ENCODE measurements around the gene ESYT2. TPM values are rescaled to one million over a fixed set of nuclear protein-coding genes. Genes with fewer than 3 reads are reported as not detected.

Gene ESYT2
- total and polyA plus RNA-seq, 9 of the 15 experiments (the other 6 are each of a cell fraction or from before 2014, with no cell fraction given), result 5.8 to 86.9 (median 64.7) TPM

DNA sequence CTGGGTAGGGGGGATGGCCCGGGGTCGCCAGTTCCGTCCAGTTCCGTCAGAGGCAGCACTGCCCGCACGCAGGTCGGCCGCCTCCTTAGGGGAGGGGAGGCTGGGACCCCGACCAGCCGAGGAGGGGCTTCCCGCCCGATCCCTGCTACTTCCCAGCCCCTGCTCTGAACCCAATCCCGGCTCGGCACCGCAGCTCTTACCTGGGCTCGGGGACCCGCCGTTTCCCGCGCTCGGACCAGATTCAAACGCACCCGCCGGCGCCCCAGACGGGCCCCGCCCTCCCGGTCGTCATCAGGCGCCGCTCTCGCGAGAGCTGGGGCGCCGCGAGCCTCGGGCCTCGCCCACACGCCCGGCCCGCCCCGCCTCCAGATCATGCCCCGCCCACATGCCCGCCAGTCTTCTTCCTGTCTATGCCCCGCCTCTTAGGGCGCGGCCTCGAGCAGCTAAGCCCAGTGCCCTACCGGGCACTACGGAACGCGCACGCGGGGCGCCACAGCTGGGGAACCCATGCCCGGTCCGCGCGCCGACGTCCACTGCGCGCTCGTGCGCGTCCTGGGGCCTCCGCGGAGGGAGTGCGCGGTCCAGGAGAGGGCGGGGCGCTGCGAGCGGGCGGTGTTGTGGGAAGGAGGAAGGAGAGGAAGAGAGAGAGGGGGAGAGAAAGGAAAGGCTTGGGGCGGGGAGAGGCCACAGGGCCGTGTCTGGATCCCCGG, 124.6 kb downstream of the ESYT2 start, which contains the start of gene NCAPG2 (continued):
- peak; percentile 89 for TF ChIP-seq U2AF1 (optimal IDR thresholded peaks at IDR 0.05; ENCODE audit: low read depth, low read length)
- TF ChIP-seq, protein P1, sequence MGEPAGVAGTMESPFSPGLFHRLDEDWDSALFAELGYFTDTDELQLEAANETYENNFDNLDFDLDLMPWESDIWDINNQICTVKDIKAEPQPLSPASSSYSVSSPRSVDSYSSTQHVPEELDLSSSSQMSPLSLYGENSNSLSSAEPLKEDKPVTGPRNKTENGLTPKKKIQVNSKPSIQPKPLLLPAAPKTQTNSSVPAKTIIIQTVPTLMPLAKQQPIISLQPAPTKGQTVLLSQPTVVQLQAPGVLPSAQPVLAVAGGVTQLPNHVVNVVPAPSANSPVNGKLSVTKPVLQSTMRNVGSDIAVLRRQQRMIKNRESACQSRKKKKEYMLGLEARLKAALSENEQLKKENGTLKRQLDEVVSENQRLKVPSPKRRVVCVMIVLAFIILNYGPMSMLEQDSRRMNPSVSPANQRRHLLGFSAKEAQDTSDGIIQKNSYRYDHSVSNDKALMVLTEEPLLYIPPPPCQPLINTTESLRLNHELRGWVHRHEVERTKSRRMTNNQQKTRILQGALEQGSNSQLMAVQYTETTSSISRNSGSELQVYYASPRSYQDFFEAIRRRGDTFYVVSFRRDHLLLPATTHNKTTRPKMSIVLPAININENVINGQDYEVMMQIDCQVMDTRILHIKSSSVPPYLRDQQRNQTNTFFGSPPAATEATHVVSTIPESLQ (CRISPR knock-in tag; IDR thresholded peaks at IDR 0.05), result peak; percentile 69; the same call in 1 of the 2 replicates
- TF ChIP-seq SAFB (IDR thresholded peaks at IDR 0.05; ENCODE audit: borderline replicate concordance, low read depth, low read length), result peak; percentile 91
- peak; percentile 97 for TF ChIP-seq MYBL2 (IDR thresholded peaks at IDR 0.05; ENCODE audit: low read depth)
- peak; percentile 56; the same call in 1 of the 2 replicates for TF ChIP-seq MYBL2 (CRISPR knock-in tag; IDR thresholded peaks at IDR 0.05; ENCODE audit: borderline replicate concordance)
- TF ChIP-seq ZNF707 (CRISPR knock-in tag; conservative IDR thresholded peaks at IDR 0.05), result no peak
- no peak for TF ChIP-seq SREBF1 (IDR thresholded peaks at IDR 0.05; ENCODE audit: borderline replicate concordance, low read depth, low read length)
- TF ChIP-seq, protein P2, sequence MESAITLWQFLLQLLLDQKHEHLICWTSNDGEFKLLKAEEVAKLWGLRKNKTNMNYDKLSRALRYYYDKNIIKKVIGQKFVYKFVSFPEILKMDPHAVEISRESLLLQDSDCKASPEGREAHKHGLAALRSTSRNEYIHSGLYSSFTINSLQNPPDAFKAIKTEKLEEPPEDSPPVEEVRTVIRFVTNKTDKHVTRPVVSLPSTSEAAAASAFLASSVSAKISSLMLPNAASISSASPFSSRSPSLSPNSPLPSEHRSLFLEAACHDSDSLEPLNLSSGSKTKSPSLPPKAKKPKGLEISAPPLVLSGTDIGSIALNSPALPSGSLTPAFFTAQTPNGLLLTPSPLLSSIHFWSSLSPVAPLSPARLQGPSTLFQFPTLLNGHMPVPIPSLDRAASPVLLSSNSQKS (CRISPR knock-in tag; IDR thresholded peaks at IDR 0.05), result no peak
- peak; percentile 90; the same call in 1 of the 2 replicates for TF ChIP-seq RBM34 (IDR thresholded peaks at IDR 0.05; ENCODE audit: borderline replicate concordance, insufficient read depth, low read length)
- TF ChIP-seq TAF7 (tag; IDR thresholded peaks at IDR 0.05), result 0 out of 2 replicates have a peak, but pooled peaks have one; percentile 47
- TF ChIP-seq DACH1 (IDR thresholded peaks at IDR 0.05; ENCODE audit: partially characterized antibody), result peak; percentile 86
- TF ChIP-seq POLR2AphosphoS2 (IDR thresholded peaks at IDR 0.05; ENCODE audit: low read length), result peak; percentile 44; the same call in 1 of the 2 replicates
- TF ChIP-seq, protein P3, sequence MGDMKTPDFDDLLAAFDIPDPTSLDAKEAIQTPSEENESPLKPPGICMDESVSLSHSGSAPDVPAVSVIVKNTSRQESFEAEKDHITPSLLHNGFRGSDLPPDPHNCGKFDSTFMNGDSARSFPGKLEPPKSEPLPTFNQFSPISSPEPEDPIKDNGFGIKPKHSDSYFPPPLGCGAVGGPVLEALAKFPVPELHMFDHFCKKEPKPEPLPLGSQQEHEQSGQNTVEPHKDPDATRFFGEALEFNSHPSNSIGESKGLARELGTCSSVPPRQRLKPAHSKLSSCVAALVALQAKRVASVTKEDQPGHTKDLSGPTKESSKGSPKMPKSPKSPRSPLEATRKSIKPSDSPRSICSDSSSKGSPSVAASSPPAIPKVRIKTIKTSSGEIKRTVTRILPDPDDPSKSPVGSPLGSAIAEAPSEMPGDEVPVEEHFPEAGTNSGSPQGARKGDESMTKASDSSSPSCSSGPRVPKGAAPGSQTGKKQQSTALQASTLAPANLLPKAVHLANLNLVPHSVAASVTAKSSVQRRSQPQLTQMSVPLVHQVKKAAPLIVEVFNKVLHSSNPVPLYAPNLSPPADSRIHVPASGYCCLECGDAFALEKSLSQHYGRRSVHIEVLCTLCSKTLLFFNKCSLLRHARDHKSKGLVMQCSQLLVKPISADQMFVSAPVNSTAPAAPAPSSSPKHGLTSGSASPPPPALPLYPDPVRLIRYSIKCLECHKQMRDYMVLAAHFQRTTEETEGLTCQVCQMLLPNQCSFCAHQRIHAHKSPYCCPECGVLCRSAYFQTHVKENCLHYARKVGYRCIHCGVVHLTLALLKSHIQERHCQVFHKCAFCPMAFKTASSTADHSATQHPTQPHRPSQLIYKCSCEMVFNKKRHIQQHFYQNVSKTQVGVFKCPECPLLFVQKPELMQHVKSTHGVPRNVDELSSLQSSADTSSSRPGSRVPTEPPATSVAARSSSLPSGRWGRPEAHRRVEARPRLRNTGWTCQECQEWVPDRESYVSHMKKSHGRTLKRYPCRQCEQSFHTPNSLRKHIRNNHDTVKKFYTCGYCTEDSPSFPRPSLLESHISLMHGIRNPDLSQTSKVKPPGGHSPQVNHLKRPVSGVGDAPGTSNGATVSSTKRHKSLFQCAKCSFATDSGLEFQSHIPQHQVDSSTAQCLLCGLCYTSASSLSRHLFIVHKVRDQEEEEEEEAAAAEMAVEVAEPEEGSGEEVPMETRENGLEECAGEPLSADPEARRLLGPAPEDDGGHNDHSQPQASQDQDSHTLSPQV (IDR thresholded peaks at IDR 0.05), result peak; percentile 60; the same call in 1 of the 2 replicates
- TF ChIP-seq KDM5B (IDR thresholded peaks at IDR 0.05; ENCODE audit: insufficient replicate concordance, low read depth, low read length), result peak; percentile 97
- TF ChIP-seq CHCHD3 (CRISPR knock-in tag; IDR thresholded peaks at IDR 0.05), result 0 out of 2 replicates have a peak, but pooled peaks have one; percentile 85
- TF ChIP-seq MED1 (CRISPR knock-in tag; IDR thresholded peaks at IDR 0.05; ENCODE audit: borderline replicate concordance), result no peak; the same call in 1 of the 2 replicates
- peak; percentile 79 for TF ChIP-seq JUN (IDR thresholded peaks at IDR 0.05; ENCODE audit: borderline replicate concordance, low read depth, low read length)
- no peak for TF ChIP-seq JUN (CRISPR knock-in tag; IDR thresholded peaks at IDR 0.05; ENCODE audit: borderline replicate concordance)

All from K562 (cell line).